Endothelial cell of umbilical vein (primary cell): ENCODE measurements around the gene PSPC1. TPM values are rescaled to one million over a fixed set of nuclear protein-coding genes. Genes with fewer than 3 reads are reported as not detected.
"Not testable (repeated sequence)": the region's sequence is repeated elsewhere in the genome, so short reads cannot be mapped to it uniquely, and the experiment has no call there.

Source experiments
- BruUV-seq: library from RNA; stranded (reverse); fragments of 400-500 nt; replicated peaks from 2 replicates; lab custom pipeline; 2021; lab: Mats Ljungman, UMichigan
- CTCF ChIA-PET: fragments of 300-600, 350-600 bp; sonication (Branson Sonifier 250); formaldehyde crosslinking; loops from one replicate; lab custom pipeline; 2021; ENCODE audit warnings: antibody characterized with exemption, inconsistent platforms; lab: Charles Lee
- POLR2A ChIA-PET: fragments of 300-600, 350-600 bp; sonication (Branson Sonifier 250); formaldehyde crosslinking; loops from one replicate; lab custom pipeline; 2021; ENCODE audit warnings: antibody characterized with exemption, inconsistent platforms; lab: Charles Lee
- DNase-seq: peaks from one replicate; pipeline ENCODE4 v3.0.0-alpha.2; 2011; ENCODE audit warnings: low read depth, low spot score
- FAIRE-seq: peaks from 2 replicates; lab custom pipeline; 2011; peaks lifted over from hg19 to GRCh38; lab: Jason Lieb, UNC
- H2AFZ ChIP-seq: 2 replicates; pipeline ENCODE4 v1.6.0; 2012; ENCODE audit warnings: low read depth, low read length, control low read depth, inconsistent platforms
- H3K27ac ChIP-seq: 2 replicates; pipeline ENCODE4 v1.5.1; 2011; ENCODE audit warnings: low read depth, mild to moderate bottlenecking, control low read depth, low read length, moderate library complexity; ENCODE audit not compliant: insufficient read depth
- H3K27me3 ChIP-seq, 2 experiments: 2 replicates each; pipeline versions ENCODE4 v1.6.0 to v1.6.1; 2011; ENCODE audit warnings: low read length in 2 of 2, mixed read lengths in 1 of 2; ENCODE audit not compliant: control insufficient read depth in 2 of 2, insufficient read depth in 2 of 2
- H3K36me3 ChIP-seq, 2 experiments: 2 replicates in 1 of 2; 3 replicates in 1 of 2; pipeline ENCODE4 v1.5.1; 2011; ENCODE audit warnings: low read length in 2 of 2, mild to moderate bottlenecking in 1 of 2, moderate library complexity in 1 of 2; ENCODE audit not compliant: control insufficient read depth in 2 of 2, insufficient read depth in 2 of 2; ENCODE audit errors: extremely low read depth in 1 of 2
- H3K4me1 ChIP-seq: 3 replicates; pipeline ENCODE4 v1.5.1; 2011; ENCODE audit warnings: mild to moderate bottlenecking, low read length; ENCODE audit not compliant: control insufficient read depth, insufficient read depth; ENCODE audit errors: extremely low read depth
- H3K4me2 ChIP-seq: 2 replicates; pipeline ENCODE4 v1.6.1; 2011; ENCODE audit warnings: low read length, control low read depth, mixed read lengths; ENCODE audit not compliant: insufficient read depth
- H3K4me3 ChIP-seq, 3 experiments: fragments of 200-600 bp in 1 of 3; sonication (generic), shearing (Covaris generic) in 1 of 3; replicated peaks in 1 of 3; 2 replicates each; pipeline ENCODE4 v1.5.1; 2011 to 2016; ENCODE audit warnings: control low read depth in 3 of 3, low read length in 3 of 3, mild to moderate bottlenecking in 2 of 3, inconsistent platforms in 1 of 3, low read depth in 1 of 3, moderate library complexity in 1 of 3; ENCODE audit not compliant: insufficient read depth in 1 of 3
- H3K79me2 ChIP-seq: 2 replicates; pipeline ENCODE4 v1.6.0; 2012; ENCODE audit warnings: low read length, inconsistent platforms; ENCODE audit not compliant: control insufficient read depth, insufficient read depth
- H3K9ac ChIP-seq: replicated peaks from 2 replicates; pipeline ENCODE3; 2011; ENCODE audit warnings: low read length, control low read depth; ENCODE audit not compliant: insufficient read depth; ENCODE audit errors: extremely low read depth
- H3K9me1 ChIP-seq: replicated peaks from 3 replicates; pipeline ENCODE4 v1.6.0; 2011; ENCODE audit warnings: mild to moderate bottlenecking, low read length; ENCODE audit not compliant: control insufficient read depth, insufficient read depth; ENCODE audit errors: extremely low read depth
- H3K9me3 ChIP-seq: replicated peaks from 2 replicates; pipeline ENCODE4 v1.5.1; 2012; ENCODE audit warnings: low read length, inconsistent platforms; ENCODE audit not compliant: control insufficient read depth, insufficient read depth
- H4K20me1 ChIP-seq: replicated peaks from 2 replicates; pipeline ENCODE3; 2011; ENCODE audit warnings: mild to moderate bottlenecking, low read length; ENCODE audit not compliant: control insufficient read depth, insufficient read depth; ENCODE audit errors: extremely low read depth
- EZH2 ChIP-seq: IDR thresholded peaks from 2 replicates; pipeline ENCODE4 v1.6.1; 2012; ENCODE audit warnings: borderline replicate concordance, low read depth, mild to moderate bottlenecking, moderate library complexity, low read length, inconsistent platforms; ENCODE audit not compliant: severe bottlenecking
- FOS ChIP-seq: IDR thresholded peaks from 2 replicates; pipeline ENCODE4 v1.6.1; 2011; ENCODE audit warnings: mild to moderate bottlenecking, low read length, moderate library complexity, borderline replicate concordance; ENCODE audit not compliant: insufficient read depth
- GATA2 ChIP-seq: IDR thresholded peaks from 2 replicates; pipeline ENCODE4 v1.7.0; 2011; ENCODE audit warnings: low read depth, mild to moderate bottlenecking, moderate library complexity, mixed read lengths, low read length; ENCODE audit not compliant: insufficient read length, insufficient read depth
- JUN ChIP-seq: IDR thresholded peaks from 2 replicates; pipeline ENCODE4 v1.6.1; 2011; ENCODE audit warnings: borderline replicate concordance, low read depth; ENCODE audit not compliant: insufficient read length, insufficient read depth
- MYC ChIP-seq: IDR thresholded peaks from one replicate; pipeline ENCODE4 v1.6.1; 2011; ENCODE audit warnings: mild to moderate bottlenecking, low read depth, low read length
- POLR2A ChIP-seq: IDR thresholded peaks from 2 replicates; pipeline ENCODE4 v1.6.1; 2012; ENCODE audit warnings: low read depth, mild to moderate bottlenecking, control low read depth, low read length
- POLR2AphosphoS5 ChIP-seq: IDR thresholded peaks from 2 replicates; pipeline ENCODE4 v1.6.1; 2012; ENCODE audit warnings: low read depth, mild to moderate bottlenecking, control low read depth, low read length, moderate library complexity; ENCODE audit not compliant: insufficient read depth
- dilution Hi-C: fragments of 300-500 bp; cut with MboI; formaldehyde crosslinking; loops from one replicate; pipeline ENCODE4 v1.15.0; 2019; ENCODE audit warnings: low sequenced_read_pairs; ENCODE audit not compliant: extremely low pct_ligation_motif_present
- intact Hi-C: fragments of 100-400 bp; cut with micrococcal nuclease; formaldehyde crosslinking; loops from one replicate; pipeline ENCODE4 v1.10.0; 2022
- polyA plus RNA-seq, 4 experiments: library from polyadenylated mRNA; depleted of rRNA in 3 of 4; stranded (reverse) in 3 of 4; unstranded in 1 of 4; fragments of >200 nt; gene quantifications; 2 replicates each; pipeline versions ENCODE4 v1.2.1 to v1.2.3, GENCODE V29; 2011 to 2012; ENCODE audit warnings: missing spikeins in 1 of 4
- total RNA-seq: library from RNA; stranded (reverse); gene quantifications from 2 replicates; pipeline ENCODE4 v1.2.3, GENCODE V29; 2021
- TF ChIP-seq, protein P1 (sequence below), 2 donors: IDR thresholded peaks; 1 replicate in 1 of 2; 2 replicates in 1 of 2; pipeline ENCODE4 v1.5.1; 2011; ENCODE audit warnings: low read length in 2 of 2, mild to moderate bottlenecking in 2 of 2, moderate library complexity in 2 of 2, control low read depth in 1 of 2, inconsistent platforms in 1 of 2, low read depth in 1 of 2; ENCODE audit not compliant: insufficient read depth in 1 of 2; ENCODE audit errors: extremely low read depth in 1 of 2
- TF ChIP-seq, protein P2 (sequence below): IDR thresholded peaks from 2 replicates; pipeline ENCODE4 v1.6.1; 2011; ENCODE audit not compliant: insufficient read depth, insufficient read length

The PSPC1 gene
- total and polyA plus RNA-seq, 2 donors (not counting 3 experiments of a cell fraction or from before 2014, with no cell fraction given) = 22.8 to 55.7 TPM

DNA sequence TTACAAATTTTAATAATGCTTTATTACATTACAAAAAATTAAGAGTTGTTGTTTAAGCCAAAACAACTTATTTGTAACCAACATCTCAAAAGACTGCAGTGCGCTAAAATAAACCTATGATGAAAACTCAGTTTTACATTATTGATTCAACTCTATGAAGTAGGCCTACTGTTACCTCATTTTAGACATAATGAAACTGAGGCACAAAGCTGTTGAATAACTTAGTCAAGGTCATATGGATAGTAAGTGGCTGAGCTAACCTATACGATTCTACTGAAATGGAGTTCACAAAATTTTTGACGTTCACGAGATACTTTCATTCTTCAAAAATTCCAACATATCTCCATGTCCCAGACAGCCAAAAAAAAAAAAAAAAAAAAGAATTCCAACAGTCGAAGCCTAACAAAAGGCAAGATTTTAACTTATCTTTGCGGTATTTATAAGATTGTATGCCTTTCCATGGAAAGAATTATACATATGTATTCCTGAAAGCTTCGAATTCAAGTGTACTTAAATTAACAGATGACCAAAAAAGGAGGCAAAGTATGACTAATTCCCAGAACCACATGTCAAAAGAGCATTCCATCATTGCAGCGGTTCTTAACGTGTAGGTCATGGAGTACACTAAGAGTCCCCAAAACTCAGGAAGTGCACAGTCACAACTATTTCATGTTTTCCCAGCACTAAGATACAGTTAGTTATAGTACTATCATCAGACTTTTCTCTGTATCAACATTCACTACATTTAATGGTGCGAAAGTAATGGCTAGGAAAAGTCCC is 69.4 kb downstream of the PSPC1 start:
- Histone ChIP-seq H3K4me3 (no peak overlapping the region), H2AFZ (no peak overlapping the region), H3K9ac (no peak overlapping the region), H3K9me1 (no peaks in the 10 kb centered on the region), H3K27me3 (no peaks in the 10 kb centered on the region), H3K4me2 (no peak overlapping the region), H3K36me3 (no peaks in the 10 kb centered on the region), H3K79me2 (peaks cover 19% of the 10 kb centered on the region), H3K9me3 (no peaks in the 10 kb centered on the region), H4K20me1 (no peaks in the 10 kb centered on the region), H3K27ac (no peak overlapping the region), H3K4me1 (peaks cover 14% of the 10 kb centered on the region)
- intact Hi-C loops (loop anchor here (2.0 kb wide), 1 partner anchor 37 kb away; no protein-coding TSS in a partner anchor), dilution Hi-C loops (no loop called here)
- DNase-seq = peak; percentile 40
- BruUV-seq = no TSS peak
- CTCF ChIA-PET = no interaction called here
- POLR2A ChIA-PET = no interaction called here
- TF ChIP-seq, protein P1, sequence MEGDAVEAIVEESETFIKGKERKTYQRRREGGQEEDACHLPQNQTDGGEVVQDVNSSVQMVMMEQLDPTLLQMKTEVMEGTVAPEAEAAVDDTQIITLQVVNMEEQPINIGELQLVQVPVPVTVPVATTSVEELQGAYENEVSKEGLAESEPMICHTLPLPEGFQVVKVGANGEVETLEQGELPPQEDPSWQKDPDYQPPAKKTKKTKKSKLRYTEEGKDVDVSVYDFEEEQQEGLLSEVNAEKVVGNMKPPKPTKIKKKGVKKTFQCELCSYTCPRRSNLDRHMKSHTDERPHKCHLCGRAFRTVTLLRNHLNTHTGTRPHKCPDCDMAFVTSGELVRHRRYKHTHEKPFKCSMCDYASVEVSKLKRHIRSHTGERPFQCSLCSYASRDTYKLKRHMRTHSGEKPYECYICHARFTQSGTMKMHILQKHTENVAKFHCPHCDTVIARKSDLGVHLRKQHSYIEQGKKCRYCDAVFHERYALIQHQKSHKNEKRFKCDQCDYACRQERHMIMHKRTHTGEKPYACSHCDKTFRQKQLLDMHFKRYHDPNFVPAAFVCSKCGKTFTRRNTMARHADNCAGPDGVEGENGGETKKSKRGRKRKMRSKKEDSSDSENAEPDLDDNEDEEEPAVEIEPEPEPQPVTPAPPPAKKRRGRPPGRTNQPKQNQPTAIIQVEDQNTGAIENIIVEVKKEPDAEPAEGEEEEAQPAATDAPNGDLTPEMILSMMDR (IDR thresholded peaks at IDR 0.05; ENCODE audit: extremely low read depth in 1 of 2, insufficient read depth in 1 of 2, low read depth in 1 of 2, low read length in 2 of 2) = no peak
- TF ChIP-seq POLR2AphosphoS5 (no peak), FOS (peak; percentile 26), GATA2 (no peak), JUN (peak; percentile 28), MYC (no peak), EZH2 (no peak), POLR2A (no peak)
- TF ChIP-seq, protein P2, sequence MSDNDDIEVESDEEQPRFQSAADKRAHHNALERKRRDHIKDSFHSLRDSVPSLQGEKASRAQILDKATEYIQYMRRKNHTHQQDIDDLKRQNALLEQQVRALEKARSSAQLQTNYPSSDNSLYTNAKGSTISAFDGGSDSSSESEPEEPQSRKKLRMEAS = no peak
- FAIRE-seq = peak; percentile 43

DNA sequence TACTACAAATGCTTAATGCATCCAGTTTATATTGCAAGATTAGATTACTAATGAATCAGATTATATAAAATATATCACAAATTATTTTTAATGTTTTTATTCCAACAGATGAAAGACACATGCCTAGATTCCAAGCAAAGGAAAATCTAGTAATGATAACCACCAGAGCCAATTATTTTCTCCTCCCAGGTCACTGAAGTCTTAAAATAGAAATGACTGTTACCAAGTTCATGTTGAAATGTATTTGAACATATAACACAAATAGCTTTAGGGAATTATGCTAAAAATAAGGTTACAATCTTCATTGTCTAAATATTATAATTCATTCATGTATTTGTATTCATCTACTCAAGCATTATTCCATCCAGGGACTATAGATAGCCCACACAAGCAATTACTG is 73.0 kb downstream of the PSPC1 start:
- H2AFZ ChIP-seq, H3K9me1 ChIP-seq, H3K36me3 ChIP-seq, H3K9me3 ChIP-seq, intact Hi-C loops, H3K9ac ChIP-seq, DNase-seq, POLR2A ChIA-PET, BruUV-seq, H3K4me3 ChIP-seq, H4K20me1 ChIP-seq, FAIRE-seq, dilution Hi-C loops, H3K27ac ChIP-seq, H3K27me3 ChIP-seq, CTCF ChIA-PET, H3K4me2 ChIP-seq: not testable (repeated sequence)
- Histone ChIP-seq H3K79me2 (peaks cover 19% of the 10 kb centered on the region), H3K4me1 (peaks cover 14% of the 10 kb centered on the region)
